CD4-positive, CD25-positive, alpha-beta regulatory T cell (primary cell): ENCODE measurements around the gene MITD1. TPM values are rescaled to one million over a fixed set of nuclear protein-coding genes. Genes with fewer than 3 reads are reported as not detected.
"Not testable (repeated sequence)": the region's sequence is repeated elsewhere in the genome, so short reads cannot be mapped to it uniquely, and the experiment has no call there.

ENCODE experiments used
- ATAC-seq, 2 donors: fragments of 150-1000 bp; cut with Tn5 transposase; one replicate each; pipeline ENCODE4 v1.10.0; 2021; ENCODE audit warnings: low read depth in 2 of 2, moderate number of reproducible peaks in 2 of 2, moderate library complexity in 1 of 2
- DNase-seq, 3 donors: peaks; one replicate each; pipeline versions ENCODE4 v3.0.0 to v3.0.0-alpha.2; 2012 to 2022; ENCODE audit warnings: mixed read lengths in 1 of 3
- H3K27ac ChIP-seq: one replicate; pipeline ENCODE4 v1.7.0; 2013; ENCODE audit warnings: mild to moderate bottlenecking, low read length; ENCODE audit not compliant: insufficient read depth, poor library complexity, severe bottlenecking
- H3K27me3 ChIP-seq: one replicate; pipeline ENCODE4 v1.7.0; 2013; ENCODE audit warnings: low read length; ENCODE audit not compliant: control insufficient read depth, insufficient read depth
- H3K36me3 ChIP-seq: one replicate; pipeline ENCODE4 v1.7.0; 2013; ENCODE audit warnings: mild to moderate bottlenecking, low read length, moderate library complexity; ENCODE audit not compliant: control insufficient read depth, insufficient read depth
- H3K4me1 ChIP-seq: 2 replicates; pipeline ENCODE4 v1.7.0; 2013; ENCODE audit warnings: mild to moderate bottlenecking, low read length; ENCODE audit not compliant: insufficient read depth, control insufficient read depth, poor library complexity, severe bottlenecking
- H3K4me3 ChIP-seq: one replicate; pipeline ENCODE4 v1.7.0; 2013; ENCODE audit warnings: low read depth, mild to moderate bottlenecking, low read length, moderate library complexity
- H3K9me3 ChIP-seq, 2 experiments: 1 replicate in 1 of 2; 2 replicates in 1 of 2; pipeline ENCODE4 v1.7.0; 2013; ENCODE audit warnings: low read length in 2 of 2, mild to moderate bottlenecking in 1 of 2, moderate library complexity in 1 of 2; ENCODE audit not compliant: control insufficient read depth in 2 of 2
- H3K27ac Mint-ChIP-seq, 3 donors: one replicate each; pipeline ENCODE4 v1.8.0; 2020 to 2022; ENCODE audit warnings: mild to moderate bottlenecking in 3 of 3, mixed read lengths in 3 of 3, moderate library complexity in 2 of 3
- H3K27me3 Mint-ChIP-seq: one replicate; pipeline ENCODE4 v1.8.0; 2022; ENCODE audit warnings: mild to moderate bottlenecking, mixed read lengths
- H3K36me3 Mint-ChIP-seq: one replicate; pipeline ENCODE4 v1.8.0; 2020; ENCODE audit warnings: mixed read lengths
- H3K4me1 Mint-ChIP-seq, 4 donors: one replicate each; pipeline ENCODE4 v1.8.0; 2020 to 2022; ENCODE audit warnings: mixed read lengths in 4 of 4, mild to moderate bottlenecking in 1 of 4
- H3K4me3 Mint-ChIP-seq, 4 donors: one replicate each; pipeline ENCODE4 v1.8.0; 2020 to 2022; ENCODE audit warnings: mild to moderate bottlenecking in 4 of 4, mixed read lengths in 4 of 4, moderate library complexity in 3 of 4
- H3K9me3 Mint-ChIP-seq, 7 donors: one replicate each; pipeline ENCODE4 v1.8.0; 2020 to 2022; ENCODE audit warnings: mixed read lengths in 7 of 7, mild to moderate bottlenecking in 3 of 7, moderate library complexity in 2 of 7
- polyA plus RNA-seq, 4 donors: library from polyadenylated mRNA; unstranded; fragments of 300-500 nt; fragmentation: Illumina TruSeq; gene quantifications; one replicate each; pipeline ENCODE4 v1.2.3, GENCODE V29; 2021
- total RNA-seq: library from RNA; stranded (reverse); gene quantifications from one replicate; pipeline ENCODE4 v1.2.3, GENCODE V29; 2022

The MITD1 gene
- total and polyA plus RNA-seq, 5 donors from 2014 or later, result 32.1 to 69.1 (median 51.9) TPM

GRCh38 chr2:99139003-99139402, 41.9 kb downstream of the MITD1 start:
- ATAC-seq (no peak), DNase-seq (no peak)
- Histone ChIP-seq H3K27me3 (no peaks in the 10 kb centered on the region), H3K27ac (no peak overlapping the region), H3K4me1 (peaks cover 15% of the 10 kb centered on the region), H3K9me3 (peaks cover 0 to 3% of the 10 kb centered on the region in 2 experiments), H3K4me3 (no peak overlapping the region), H3K36me3 (no peaks in the 10 kb centered on the region)
- Mint-ChIP-seq H3K36me3 (peaks cover 11% of the 10 kb centered on the region), H3K4me1 (peaks cover 4 to 31% (median 14%) of the 10 kb centered on the region in 4 donors), H3K27me3 (peaks cover 4% of the 10 kb centered on the region), H3K4me3 (peak overlapping the region; percentile 13 to 97 (median 47)), H3K27ac (no peak overlapping the region), H3K9me3 (peaks cover 0 to 13% (median 2%) of the 10 kb centered on the region in 7 donors)

GRCh38 chr2:99135044-99135556, 45.8 kb downstream of the MITD1 start:
- ATAC-seq, H3K27ac Mint-ChIP-seq, H3K36me3 ChIP-seq, H3K4me3 Mint-ChIP-seq, H3K27me3 Mint-ChIP-seq, H3K27me3 ChIP-seq, H3K27ac ChIP-seq, H3K4me1 Mint-ChIP-seq, H3K4me3 ChIP-seq, H3K4me1 ChIP-seq, DNase-seq: not testable (repeated sequence)
- H3K9me3 Mint-ChIP-seq, result peaks cover 0 to 47% (median 17%) of the 10 kb centered on the region in 7 donors
- H3K36me3 Mint-ChIP-seq, result peaks cover 17% of the 10 kb centered on the region
- peaks cover 10 to 12% of the 10 kb centered on the region in 2 experiments for H3K9me3 ChIP-seq

- Histone ChIP-seq H3K27me3 (no peaks in the 10 kb centered on the region), H3K4me1 (no peaks in the 10 kb centered on the region), H3K9me3 (peaks cover 18 to 27% of the 10 kb centered on the region in 2 experiments), H3K4me3 (no peak overlapping the region), H3K27ac (no peak overlapping the region), H3K36me3 (peaks cover 15% of the 10 kb centered on the region)
- peaks cover 4 to 76% (median 23%) of the 10 kb centered on the region in 7 donors for H3K9me3 Mint-ChIP-seq
- DNase-seq, result no peak
- no peak overlapping the region for H3K27ac Mint-ChIP-seq
- no peak for ATAC-seq
- no peaks in the 10 kb centered on the region for H3K4me1 Mint-ChIP-seq
- peaks cover 44% of the 10 kb centered on the region for H3K36me3 Mint-ChIP-seq
- no peaks in the 10 kb centered on the region for H3K27me3 Mint-ChIP-seq
- no peak overlapping the region for H3K4me3 Mint-ChIP-seq
Measured at GRCh38 chr2:99127981-99128380, 52.9 kb downstream of the MITD1 start.

Other genes with a start within 250 kb of the MITD1 start
- 0.10 TPM for gene CRACDL, start 244.8 kb downstream of the MITD1 start, total RNA-seq
- under 1 TPM; 0.16 to 0.18 (median 0.17) TPM for gene CRACDL, start 244.8 kb downstream of the MITD1 start, polyA plus RNA-seq
- gene C2orf15, start 39.4 kb downstream of the MITD1 start, total RNA-seq, result 2.0 TPM
- gene C2orf15, start 39.4 kb downstream of the MITD1 start, polyA plus RNA-seq, result 1 to 10 TPM; 2.1 to 5.4 (median 3.2) TPM
- gene TSGA10, start 26.1 kb downstream of the MITD1 start, total RNA-seq, result 7.7 TPM
- gene TSGA10, start 26.1 kb downstream of the MITD1 start, polyA plus RNA-seq, result 10 to 100 TPM in 3 of 4 donors, 1 to 10 TPM in 1; 9.1 to 17.2 (median 14.6) TPM
- gene LIPT1, start 26.1 kb downstream of the MITD1 start, total RNA-seq, result 11.5 TPM
- 10 to 100 TPM; 17.2 to 27.4 (median 25.6) TPM for gene LIPT1, start 26.1 kb downstream of the MITD1 start, polyA plus RNA-seq
- 13.9 TPM for gene MRPL30, start 126 bp upstream of the MITD1 start, total RNA-seq
- gene MRPL30, start 126 bp upstream of the MITD1 start, polyA plus RNA-seq, result 10 to 100 TPM; 15.8 to 19.8 (median 17.2) TPM
- not detected for gene LYG2, start 74.6 kb upstream of the MITD1 start, total RNA-seq
- not detected for gene LYG2, start 74.6 kb upstream of the MITD1 start, polyA plus RNA-seq
- gene LYG1, start 120.1 kb upstream of the MITD1 start, total RNA-seq, result 2.0 TPM
- under 1 TPM in 1 of 4 donors, not detected in 3; 0.46 TPM for gene LYG1, start 120.1 kb upstream of the MITD1 start, polyA plus RNA-seq
- gene TXNDC9, start 155.3 kb upstream of the MITD1 start, total RNA-seq, result 15.1 TPM
- gene TXNDC9, start 155.3 kb upstream of the MITD1 start, polyA plus RNA-seq, result 10 to 100 TPM; 57.6 to 83.6 (median 72.8) TPM
- gene EIF5B, start 156.3 kb upstream of the MITD1 start, total RNA-seq, result 38.0 TPM
- gene EIF5B, start 156.3 kb upstream of the MITD1 start, polyA plus RNA-seq, result 1 to 10 TPM; 2.9 to 4.6 (median 4.0) TPM